T-helper 1 cell treated with Interleukin-12 subunit alpha and Interleukin-12 subunit beta and Interleukin-4 antibody, amounts not matched to agents 30 μg/mL and 1 μg/mL, for 36 hours (primary cell): ENCODE data around the gene FUS.
"Not testable (repeated sequence)": the region's sequence is repeated elsewhere in the genome, so short reads cannot be mapped to it uniquely, and the experiment has no call there.

Experiments used
- H3K27ac Mint-ChIP-seq: one replicate; pipeline ENCODE4 v1.8.0; 2021; ENCODE audit warnings: mild to moderate bottlenecking, mixed read lengths
- H3K27me3 Mint-ChIP-seq: one replicate; pipeline ENCODE4 v1.8.0; 2021; ENCODE audit warnings: low read depth, mixed read lengths
- H3K36me3 Mint-ChIP-seq: one replicate; pipeline ENCODE4 v1.8.0; 2021; ENCODE audit warnings: low read depth, mixed read lengths
- H3K4me1 Mint-ChIP-seq: one replicate; pipeline ENCODE4 v1.8.0; 2021; ENCODE audit warnings: low read depth, mixed read lengths
- H3K4me3 Mint-ChIP-seq: one replicate; pipeline ENCODE4 v1.8.0; 2021; ENCODE audit warnings: mild to moderate bottlenecking, moderate library complexity, mixed read lengths
- H3K9me3 Mint-ChIP-seq: one replicate; pipeline ENCODE4 v1.8.0; 2021; ENCODE audit warnings: mixed read lengths

Gene FUS

GRCh38 chr16:31149894-31150890 lies 29.7 kb upstream of the FUS start, which contains the start of gene PRSS36:
Gene PRSS36, minus strand, starts transcription at chr16:31150066. Its CDS starts 31 bp downstream, at chr16:31150035.
- Mint-ChIP-seq H3K27ac (no peak within 1 kb of the TSS), H3K4me1 (no peaks in the 10 kb centered on the region), H3K4me3 (no peak within 1 kb of the TSS), H3K27me3 (peaks cover 14% of the 10 kb centered on the region), H3K9me3 (no peaks in the 10 kb centered on the region), H3K36me3 (no peaks in the 10 kb centered on the region)

- not testable (repeated sequence) for H3K4me1 Mint-ChIP-seq, H3K27ac Mint-ChIP-seq, H3K36me3 Mint-ChIP-seq, H3K4me3 Mint-ChIP-seq, H3K9me3 Mint-ChIP-seq
- H3K27me3 Mint-ChIP-seq: peaks cover 14% of the 10 kb centered on the region
Measured at GRCh38 chr16:31150976-31151375, 29.0 kb upstream of the FUS start.

DNA sequence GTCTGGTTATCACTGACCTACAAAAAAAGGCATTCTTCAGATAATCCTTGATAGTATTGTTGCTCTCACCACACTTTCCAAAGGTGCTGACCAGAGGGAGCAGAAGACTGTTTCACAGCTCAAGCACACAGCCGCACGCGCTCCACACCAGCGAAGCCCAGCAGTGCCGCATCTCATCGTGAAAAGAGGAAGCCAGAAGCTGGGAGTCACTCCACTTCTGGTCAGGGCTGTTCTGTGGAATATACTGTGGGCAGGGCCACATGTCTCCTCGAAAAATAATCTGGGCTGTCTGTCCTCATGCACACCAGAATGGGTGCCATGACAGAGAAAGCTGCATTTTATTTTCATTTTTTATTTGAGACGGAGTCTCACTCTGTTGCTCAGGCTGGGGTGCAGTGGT lies 22.8 kb upstream of the FUS start:
- Mint-ChIP-seq H3K27me3 (peaks cover 18% of the 10 kb centered on the region), H3K4me1 (peaks cover 1% of the 10 kb centered on the region), H3K36me3 (no peaks in the 10 kb centered on the region), H3K9me3 (no peaks in the 10 kb centered on the region), H3K4me3 (no peak overlapping the region), H3K27ac (no peak overlapping the region)

- Mint-ChIP-seq H3K4me3 (no peak overlapping the region), H3K36me3 (no peaks in the 10 kb centered on the region), H3K27me3 (no peaks in the 10 kb centered on the region), H3K9me3 (no peaks in the 10 kb centered on the region), H3K4me1 (no peaks in the 10 kb centered on the region), H3K27ac (no peak overlapping the region)
Measured at GRCh38 chr16:31167315-31167714, 12.6 kb upstream of the FUS start.

DNA sequence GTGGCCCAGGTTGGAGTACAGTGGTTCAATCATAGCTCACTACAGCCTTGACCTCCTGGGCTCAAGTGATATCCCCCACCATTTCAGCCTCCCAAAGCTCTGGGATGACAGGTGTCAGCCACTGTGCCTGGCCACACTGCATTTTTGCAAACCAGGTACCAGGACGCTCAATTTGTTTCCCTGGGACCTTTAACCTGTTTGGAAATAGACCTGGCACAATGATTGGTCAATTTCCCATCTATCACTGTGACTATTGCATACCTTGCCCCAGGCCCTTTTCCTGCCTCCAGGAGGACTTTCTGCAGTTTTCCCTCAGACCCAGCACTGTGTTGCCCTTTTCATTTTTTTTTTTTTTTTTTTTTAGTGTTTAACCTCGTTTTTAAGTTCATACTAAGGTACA lies 11.1 kb upstream of the FUS start:
- Mint-ChIP-seq H3K27me3 (no peaks in the 10 kb centered on the region), H3K4me1 (no peaks in the 10 kb centered on the region), H3K27ac (no peak overlapping the region), H3K36me3 (no peaks in the 10 kb centered on the region), H3K9me3 (no peaks in the 10 kb centered on the region), H3K4me3 (no peak overlapping the region)

DNA sequence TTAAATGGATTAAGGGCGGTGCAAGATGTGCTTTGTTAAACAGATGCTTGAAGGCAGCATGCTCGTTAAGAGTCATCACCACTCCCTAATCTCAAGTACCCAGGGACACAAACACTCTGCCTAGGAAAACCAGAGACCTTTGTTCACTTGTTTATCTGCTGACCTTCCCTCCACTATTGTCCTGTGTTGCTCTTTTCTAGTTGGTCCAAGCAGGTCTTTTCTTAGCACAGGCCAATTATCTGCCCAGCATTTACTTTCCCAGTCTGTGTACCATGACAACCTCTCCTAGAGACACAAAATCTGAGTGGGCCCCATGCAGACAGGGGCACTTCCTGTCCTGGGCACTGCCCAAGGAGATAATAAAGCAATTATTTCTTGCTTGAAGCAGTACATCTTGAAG lies 9.9 kb upstream of the FUS start:
- H3K27me3 Mint-ChIP-seq, H3K4me1 Mint-ChIP-seq, H3K4me3 Mint-ChIP-seq, H3K27ac Mint-ChIP-seq, H3K36me3 Mint-ChIP-seq, H3K9me3 Mint-ChIP-seq: not testable (repeated sequence)

GRCh38 chr16:31177136-31177535 lies 2.8 kb upstream of the FUS start:
- H3K4me3 Mint-ChIP-seq: peak overlapping the region; percentile 38
- H3K4me1 Mint-ChIP-seq: peaks cover 23% of the 10 kb centered on the region
- H3K27ac Mint-ChIP-seq: peak overlapping the region; percentile 75
- peaks cover 17% of the 10 kb centered on the region for H3K36me3 Mint-ChIP-seq
- no peaks in the 10 kb centered on the region for H3K27me3 Mint-ChIP-seq
- no peaks in the 10 kb centered on the region for H3K9me3 Mint-ChIP-seq

DNA sequence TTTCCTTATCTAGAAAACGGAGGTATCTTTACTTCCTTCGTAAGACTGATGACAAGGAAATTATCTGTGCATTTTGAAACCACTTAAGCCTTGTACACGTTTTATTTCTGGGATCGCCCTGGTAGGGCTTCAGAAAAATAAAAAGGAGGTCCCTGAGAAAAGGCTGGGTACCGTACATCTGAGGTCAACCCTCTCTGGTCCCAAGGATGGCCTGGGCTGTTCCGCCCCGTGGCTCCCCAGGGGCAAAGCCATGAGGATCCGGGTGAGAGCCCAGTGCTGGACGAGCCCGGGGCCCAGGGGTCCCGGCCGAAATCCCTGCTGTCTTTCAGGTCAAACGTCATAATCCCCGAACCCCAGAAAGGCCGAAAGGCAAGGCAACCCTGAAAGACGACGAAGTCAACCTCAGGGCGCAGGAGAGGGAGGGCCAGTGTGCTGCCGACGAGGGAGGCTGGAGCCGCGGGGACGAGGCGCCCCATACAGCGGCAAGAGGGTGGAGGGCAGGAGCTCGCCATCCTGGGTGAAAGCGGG lies 656 bp upstream of the FUS start:
- peaks cover 36% of the 10 kb centered on the region for H3K36me3 Mint-ChIP-seq
- peak overlapping the region; percentile 98 for H3K27ac Mint-ChIP-seq
- peak overlapping the region; percentile 92 for H3K4me3 Mint-ChIP-seq
- no peaks in the 10 kb centered on the region for H3K27me3 Mint-ChIP-seq
- no peaks in the 10 kb centered on the region for H3K9me3 Mint-ChIP-seq
- peaks cover 41% of the 10 kb centered on the region for H3K4me1 Mint-ChIP-seq

DNA sequence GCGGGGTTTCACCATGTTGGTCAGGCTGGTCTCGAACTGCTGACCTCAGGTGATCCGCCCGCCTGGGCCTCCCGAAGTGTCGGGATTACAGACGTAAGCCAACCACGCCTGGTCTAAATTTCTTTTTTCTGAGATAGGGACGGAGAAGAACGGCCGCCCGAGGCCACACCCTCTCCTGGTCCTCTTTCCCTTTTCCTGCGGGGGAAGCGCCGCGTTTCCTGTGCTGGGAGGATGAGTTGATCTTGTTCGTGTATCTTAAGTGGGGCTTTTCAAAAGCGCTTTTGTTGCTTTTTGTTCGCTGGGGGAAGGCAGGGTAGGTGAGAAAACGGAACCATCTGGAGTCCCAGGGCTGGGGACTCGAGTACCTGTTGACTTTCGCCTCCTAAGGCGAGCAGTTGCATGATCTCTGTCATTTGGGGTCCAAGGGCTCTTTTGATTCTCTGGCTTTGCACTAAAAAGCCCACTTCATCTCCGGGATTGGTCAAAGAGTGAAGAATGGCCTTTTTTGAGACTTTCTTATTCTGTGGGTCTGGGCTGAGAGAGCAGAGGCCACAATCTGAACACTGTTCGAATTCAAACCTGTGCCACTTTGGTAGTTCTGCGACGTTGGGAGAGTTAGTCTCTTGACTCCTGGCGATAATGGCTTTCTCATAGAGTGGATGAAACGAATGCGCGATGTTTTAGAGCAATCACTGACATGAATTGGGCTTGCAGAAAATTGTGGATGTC lies 1.3 kb downstream of the FUS start:
- Mint-ChIP-seq H3K4me1 (peaks cover 59% of the 10 kb centered on the region), H3K4me3 (peak overlapping the region; percentile 92), H3K9me3 (no peaks in the 10 kb centered on the region), H3K36me3 (peaks cover 53% of the 10 kb centered on the region), H3K27ac (peak overlapping the region; percentile 98), H3K27me3 (no peaks in the 10 kb centered on the region)

GRCh38 chr16:31182391-31182790 lies 2.5 kb downstream of the FUS start:
- H3K27ac Mint-ChIP-seq: peak overlapping the region; percentile 98

DNA sequence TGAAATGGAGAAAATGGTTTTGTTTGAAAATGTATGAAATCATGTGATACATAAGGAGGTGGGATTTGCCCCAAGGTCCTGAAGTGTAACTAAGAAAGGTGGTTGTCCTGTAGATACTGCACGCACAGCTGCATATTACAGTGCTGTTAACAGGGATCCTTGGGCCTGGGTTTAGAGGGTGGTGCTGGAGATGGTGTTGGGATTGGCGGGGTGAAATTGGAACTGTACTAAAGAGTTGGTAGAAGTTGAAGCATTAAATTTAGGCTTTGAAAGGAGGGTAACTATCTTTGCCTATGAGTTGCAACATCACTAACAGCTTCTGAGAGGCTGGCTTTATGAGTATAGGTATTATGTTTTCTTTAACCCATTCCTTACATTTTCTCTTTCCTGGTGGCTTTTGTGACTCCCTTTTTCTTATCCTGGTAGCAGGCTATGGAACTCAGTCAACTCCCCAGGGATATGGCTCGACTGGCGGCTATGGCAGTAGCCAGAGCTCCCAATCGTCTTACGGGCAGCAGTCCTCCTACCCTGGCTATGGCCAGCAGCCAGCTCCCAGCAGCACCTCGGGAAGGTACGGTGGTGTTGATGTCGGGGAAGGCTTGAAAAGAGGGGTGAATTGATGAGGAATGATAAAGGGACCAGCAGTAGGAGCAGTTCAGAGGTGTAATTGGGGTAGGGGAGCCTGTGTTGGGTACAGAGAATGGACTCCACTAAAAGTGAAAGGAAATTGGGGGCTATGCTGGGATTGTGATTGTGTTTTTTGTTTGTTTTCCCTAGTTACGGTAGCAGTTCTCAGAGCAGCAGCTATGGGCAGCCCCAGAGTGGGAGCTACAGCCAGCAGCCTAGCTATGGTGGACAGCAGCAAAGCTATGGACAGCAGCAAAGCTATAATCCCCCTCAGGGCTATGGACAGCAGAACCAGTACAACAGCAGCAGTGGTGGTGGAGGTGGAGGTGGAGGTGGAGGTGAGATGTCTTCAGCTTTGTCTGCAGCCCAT lies 3.8 kb downstream of the FUS start:
- H3K4me3 Mint-ChIP-seq: peak overlapping the region; percentile 92
- peaks cover 73% of the 10 kb centered on the region for H3K36me3 Mint-ChIP-seq
- H3K27ac Mint-ChIP-seq: peak overlapping the region; percentile 57
- H3K4me1 Mint-ChIP-seq: peaks cover 58% of the 10 kb centered on the region
- no peaks in the 10 kb centered on the region for H3K9me3 Mint-ChIP-seq
- no peaks in the 10 kb centered on the region for H3K27me3 Mint-ChIP-seq

More at GRCh38 chr16:31182391-31182790, 2.5 kb downstream of the FUS start:
- Mint-ChIP-seq H3K4me1 (peaks cover 61% of the 10 kb centered on the region), H3K27me3 (no peaks in the 10 kb centered on the region), H3K36me3 (peaks cover 63% of the 10 kb centered on the region), H3K4me3 (peak overlapping the region; percentile 92), H3K9me3 (no peaks in the 10 kb centered on the region)

DNA sequence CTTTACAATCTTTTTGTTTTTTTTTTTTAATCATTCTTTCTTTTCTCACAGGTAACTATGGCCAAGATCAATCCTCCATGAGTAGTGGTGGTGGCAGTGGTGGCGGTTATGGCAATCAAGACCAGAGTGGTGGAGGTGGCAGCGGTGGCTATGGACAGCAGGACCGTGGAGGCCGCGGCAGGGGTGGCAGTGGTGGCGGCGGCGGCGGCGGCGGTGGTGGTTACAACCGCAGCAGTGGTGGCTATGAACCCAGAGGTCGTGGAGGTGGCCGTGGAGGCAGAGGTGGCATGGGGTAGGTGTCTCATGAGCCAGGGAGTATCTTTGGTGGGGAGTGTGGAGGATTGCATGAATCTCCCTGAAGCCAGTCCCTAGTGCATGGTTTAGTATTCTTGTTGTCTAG lies 4.9 kb downstream of the FUS start:
- no peaks in the 10 kb centered on the region for H3K9me3 Mint-ChIP-seq
- peaks cover 81% of the 10 kb centered on the region for H3K36me3 Mint-ChIP-seq
- peak overlapping the region; percentile 50 for H3K4me3 Mint-ChIP-seq
- peaks cover 62% of the 10 kb centered on the region for H3K4me1 Mint-ChIP-seq
- no peaks in the 10 kb centered on the region for H3K27me3 Mint-ChIP-seq
- peak overlapping the region; percentile 60 for H3K27ac Mint-ChIP-seq

GRCh38 chr16:31185339-31185738 lies 5.4 kb downstream of the FUS start:
- Mint-ChIP-seq H3K27ac (no peak overlapping the region), H3K4me3 (no peak overlapping the region), H3K4me1 (peaks cover 66% of the 10 kb centered on the region)

GRCh38 chr16:31186176-31186575 lies 6.2 kb downstream of the FUS start:
- Mint-ChIP-seq H3K27ac (peak overlapping the region; percentile 54), H3K4me1 (peaks cover 73% of the 10 kb centered on the region), H3K36me3 (peaks cover 87% of the 10 kb centered on the region), H3K9me3 (no peaks in the 10 kb centered on the region), H3K4me3 (peak overlapping the region; percentile 60), H3K27me3 (no peaks in the 10 kb centered on the region)

More at GRCh38 chr16:31185339-31185738, 5.4 kb downstream of the FUS start:
- Mint-ChIP-seq H3K36me3 (peaks cover 83% of the 10 kb centered on the region), H3K27me3 (no peaks in the 10 kb centered on the region), H3K9me3 (no peaks in the 10 kb centered on the region)
